ENCODE results near the gene ABCB9. TPM values are rescaled to one million over a fixed set of nuclear protein-coding genes. Genes with fewer than 3 reads are reported as not detected.
A peak's percentile ranks its signal among the peaks of the same experiment; 100 is the strongest.

ABCB9 gene
- total RNA-seq, 2 donors from 2014 or later, result 4.3 to 4.5 TPM

DNA sequence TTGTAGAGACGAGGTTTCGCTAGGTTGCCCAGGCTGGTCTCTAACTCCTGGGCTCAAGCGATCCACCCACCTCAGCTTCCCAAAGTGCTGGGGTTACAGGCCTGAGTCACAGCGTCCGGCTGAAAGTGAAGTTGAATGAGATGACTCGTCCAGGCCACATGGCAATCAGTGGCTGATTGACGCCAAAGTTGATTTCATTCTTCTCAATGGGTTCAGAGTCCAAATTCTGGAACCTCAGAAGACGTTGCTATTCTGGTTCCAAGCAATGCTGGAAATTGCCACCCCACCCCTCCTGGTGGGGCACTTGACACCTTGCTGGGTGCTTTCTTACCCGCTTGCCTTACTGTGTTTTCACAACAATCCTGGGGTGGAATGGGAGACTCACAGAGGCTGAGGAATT, 14.9 kb downstream of the ABCB9 start:
- Histone ChIP-seq H3K36me3 (no peaks in the 10 kb centered on the region), H3K4me3 (no peak overlapping the region), H3K9me3 (no peaks in the 10 kb centered on the region), H3K4me1 (peaks cover 14% of the 10 kb centered on the region), H3K27me3 (no peaks in the 10 kb centered on the region), H3K9ac (ENCODE audit: low read depth in 2 of 2, low read length in 2 of 2) (peak overlapping the region; percentile 15 to 71), H3K27ac (peak overlapping the region; percentile 66)
- no peak for TF ChIP-seq CTCF (IDR thresholded peaks at IDR 0.05)
- intact Hi-C loops (cut with DNase I), result loop anchor here (2.0 kb wide), 1 partner anchor 91 kb away; no protein-coding TSS in a partner anchor
- peak; percentile 77 for DNase-seq

DNA sequence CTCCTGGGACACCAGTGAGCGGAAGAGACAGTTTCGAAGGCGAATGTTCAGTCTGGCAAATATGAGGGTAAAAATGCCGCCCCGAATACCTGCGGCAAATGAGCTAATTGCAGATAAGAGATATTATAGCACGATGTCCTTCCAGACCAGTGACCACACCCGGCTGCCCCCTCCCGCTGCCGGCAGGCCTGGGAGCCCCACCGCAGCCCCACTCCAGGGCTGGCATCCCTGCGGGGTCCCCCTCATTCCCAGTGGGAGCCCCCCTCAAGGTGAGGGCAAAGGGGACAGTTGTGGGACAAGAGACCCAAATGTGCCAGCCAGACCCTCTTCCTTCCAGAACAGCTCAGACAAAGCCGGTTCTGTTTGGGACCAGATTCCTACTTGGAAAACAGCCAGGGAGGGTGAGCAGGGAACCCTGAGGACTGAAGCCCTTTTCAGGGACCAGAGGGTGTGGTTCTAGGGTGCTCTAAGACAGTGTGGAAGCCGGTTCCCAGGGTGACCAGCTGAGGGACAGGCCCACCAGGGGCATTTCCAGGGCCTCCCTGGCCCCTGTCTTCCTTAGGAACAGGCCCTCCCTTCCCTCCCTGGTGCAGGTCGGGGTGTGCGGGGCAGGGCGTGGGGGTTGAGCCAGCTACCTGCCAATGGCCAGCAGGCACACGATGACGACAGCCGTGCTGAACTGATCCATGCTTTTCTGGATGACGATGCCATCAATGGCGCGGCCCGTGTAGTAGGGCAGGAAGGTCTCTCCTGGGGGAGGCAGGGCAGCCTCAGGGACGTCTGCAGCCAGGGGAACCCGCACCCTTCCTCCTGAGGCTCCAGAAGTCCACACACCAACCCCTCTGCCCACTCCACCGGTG, 16.2 kb downstream of the ABCB9 start:
- intact Hi-C loops (cut with DNase I), result loop anchor here (2.0 kb wide), 1 partner anchor 89 kb away; no protein-coding TSS in a partner anchor
- Histone ChIP-seq H3K9me3 (no peaks in the 10 kb centered on the region), H3K36me3 (no peaks in the 10 kb centered on the region), H3K27ac (no peak overlapping the region), H3K9ac (ENCODE audit: low read depth in 2 of 2, low read length in 2 of 2) (no peak overlapping the region), H3K27me3 (no peaks in the 10 kb centered on the region), H3K4me3 (no peak overlapping the region), H3K4me1 (peaks cover 15% of the 10 kb centered on the region)
- no peak for DNase-seq
- no peak for TF ChIP-seq CTCF (IDR thresholded peaks at IDR 0.05)

DNA sequence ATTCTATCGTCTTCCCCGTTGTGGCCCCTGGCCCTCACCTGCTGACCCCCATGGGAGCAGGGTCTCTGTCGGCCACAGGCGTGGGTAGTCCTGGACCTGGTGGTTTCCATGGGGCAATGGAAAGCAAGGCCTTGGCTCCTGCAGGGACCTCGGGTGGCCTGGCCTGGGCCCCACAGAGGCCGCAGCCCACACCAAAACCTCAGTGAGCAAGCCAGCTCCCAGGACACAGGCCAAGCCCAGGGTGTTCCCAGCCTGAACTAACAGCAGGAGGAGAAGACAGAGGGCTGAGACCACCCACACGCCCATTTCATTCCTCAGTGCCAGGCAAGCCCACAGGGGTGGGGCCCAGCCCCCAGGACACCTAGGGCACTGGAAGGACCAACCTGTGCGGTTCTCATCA, 16.9 kb downstream of the ABCB9 start:
- no peak for DNase-seq
- Histone ChIP-seq H3K4me1 (peaks cover 19% of the 10 kb centered on the region), H3K9me3 (no peaks in the 10 kb centered on the region), H3K27ac (no peak overlapping the region), H3K36me3 (no peaks in the 10 kb centered on the region), H3K4me3 (no peak overlapping the region), H3K27me3 (no peaks in the 10 kb centered on the region), H3K9ac (ENCODE audit: low read depth in 2 of 2, low read length in 2 of 2) (no peak overlapping the region)
- no peak for TF ChIP-seq CTCF (IDR thresholded peaks at IDR 0.05)
- intact Hi-C loops (cut with DNase I), result no loop called here

GRCh38 chr12:122948605-122949004, 17.7 kb downstream of the ABCB9 start:
- intact Hi-C loops (cut with DNase I), result no loop called here
- Histone ChIP-seq H3K4me1 (peaks cover 19% of the 10 kb centered on the region), H3K27ac (no peak overlapping the region)

DNA sequence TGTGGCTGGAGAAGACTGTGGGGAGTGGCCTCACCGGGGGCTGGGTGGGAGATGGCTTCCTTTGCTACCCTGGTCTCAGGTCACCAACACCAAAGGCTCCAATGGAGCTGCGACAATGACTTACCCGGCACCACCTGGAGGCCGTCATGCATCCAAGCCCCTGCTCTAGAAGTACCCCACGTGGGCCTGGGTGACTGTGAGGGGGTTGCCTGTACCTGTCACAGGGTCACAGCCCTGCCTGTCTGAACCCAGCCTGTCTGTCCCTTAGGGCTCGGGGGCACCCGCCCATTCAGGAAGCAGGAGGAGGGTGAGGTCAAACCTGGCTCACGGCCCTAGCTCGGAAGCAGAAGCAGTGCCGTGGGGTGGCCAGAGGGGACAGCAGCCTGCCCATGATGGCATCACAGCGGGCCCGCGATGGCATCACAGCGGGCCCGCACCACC, 18.9 kb downstream of the ABCB9 start:
- H3K27ac ChIP-seq, result peak overlapping the region; percentile 53
- H3K36me3 ChIP-seq, result no peaks in the 10 kb centered on the region
- H3K27me3 ChIP-seq, result no peaks in the 10 kb centered on the region
- no peak overlapping the region for H3K4me3 ChIP-seq
- H3K9me3 ChIP-seq, result no peaks in the 10 kb centered on the region
- intact Hi-C loops (cut with DNase I), result no loop called here
- TF ChIP-seq CTCF (IDR thresholded peaks at IDR 0.05), result no peak
- DNase-seq, result peak; percentile 70
- H3K4me1 ChIP-seq, result peaks cover 19% of the 10 kb centered on the region
- H3K9ac ChIP-seq (ENCODE audit: low read depth in 2 of 2, low read length in 2 of 2), result peak overlapping the region; percentile 57 to 60

More at GRCh38 chr12:122948605-122949004, 17.7 kb downstream of the ABCB9 start:
- no peak for DNase-seq
- no peak overlapping the region for H3K9ac ChIP-seq (ENCODE audit: low read depth in 2 of 2, low read length in 2 of 2)
- H3K36me3 ChIP-seq, result no peaks in the 10 kb centered on the region
- no peak overlapping the region for H3K4me3 ChIP-seq
- H3K9me3 ChIP-seq, result no peaks in the 10 kb centered on the region
- no peaks in the 10 kb centered on the region for H3K27me3 ChIP-seq
- TF ChIP-seq CTCF (IDR thresholded peaks at IDR 0.05), result no peak

Measured in colonic mucosa (tissue), 4 donors.